Suppressor macrophage (primary cell): ENCODE measurements around the gene BTBD10.

Experiments used
- DNase-seq, 4 experiments: peaks; one replicate each; pipeline ENCODE4 v3.0.0-alpha.2; 2020 to 2022

BTBD10 gene

GRCh38 chr11:13338427-13339069 lies 124.5 kb downstream of the BTBD10 start:
- peak; percentile 18 to 47 (median 36) for DNase-seq

GRCh38 chr11:13338019-13338426 lies 125.0 kb downstream of the BTBD10 start:
- peak in 3 of 4 experiments; percentile 10 to 52 (median 39) for DNase-seq
